ENCODE results near the gene PLCH2.

PLCH2 gene

GRCh38 chr1:2554621-2555387 lies 78.7 kb downstream of the PLCH2 start:
- in situ Hi-C loops (cut with HindIII; ENCODE audit: low sequenced_read_pairs): no loop called here

All from DLD1 (cell line).